Measurements from ENCODE around the gene HPCA.

HPCA gene

DNA sequence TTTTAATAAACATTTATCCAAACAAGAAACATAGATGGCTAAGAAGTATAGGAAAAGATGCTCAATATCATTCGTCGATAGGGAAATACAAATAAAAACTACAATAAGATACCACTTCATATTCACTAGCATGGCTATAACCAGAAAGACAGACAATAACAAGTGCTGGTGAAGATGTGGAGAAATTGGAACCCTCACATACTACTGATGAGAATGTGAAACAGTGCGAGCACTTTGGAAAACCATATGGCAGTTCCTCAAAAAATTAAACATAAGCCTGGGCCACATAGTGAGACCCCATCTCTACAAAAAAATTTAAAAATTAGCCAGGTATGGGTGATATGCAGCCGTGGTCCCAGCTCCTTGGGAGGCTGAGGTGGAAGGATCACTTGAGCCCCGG, 24.0 kb downstream of the HPCA start:
- Histone ChIP-seq H3K27me3 (ENCODE audit: low read depth) (peaks cover 2% of the 10 kb centered on the region), H3K36me3 (replicated peaks) (no peaks in the 10 kb centered on the region), H3K4me1 (no peaks in the 10 kb centered on the region), H3K9me3 (no peaks in the 10 kb centered on the region), H3K4me3 (no peak overlapping the region)
- in situ Hi-C loops (cut with MboI; ENCODE audit: low sequenced_read_pairs) = no loop called here
- no peak for DNase-seq (ENCODE audit: low spot score in 2 of 2)

DNA sequence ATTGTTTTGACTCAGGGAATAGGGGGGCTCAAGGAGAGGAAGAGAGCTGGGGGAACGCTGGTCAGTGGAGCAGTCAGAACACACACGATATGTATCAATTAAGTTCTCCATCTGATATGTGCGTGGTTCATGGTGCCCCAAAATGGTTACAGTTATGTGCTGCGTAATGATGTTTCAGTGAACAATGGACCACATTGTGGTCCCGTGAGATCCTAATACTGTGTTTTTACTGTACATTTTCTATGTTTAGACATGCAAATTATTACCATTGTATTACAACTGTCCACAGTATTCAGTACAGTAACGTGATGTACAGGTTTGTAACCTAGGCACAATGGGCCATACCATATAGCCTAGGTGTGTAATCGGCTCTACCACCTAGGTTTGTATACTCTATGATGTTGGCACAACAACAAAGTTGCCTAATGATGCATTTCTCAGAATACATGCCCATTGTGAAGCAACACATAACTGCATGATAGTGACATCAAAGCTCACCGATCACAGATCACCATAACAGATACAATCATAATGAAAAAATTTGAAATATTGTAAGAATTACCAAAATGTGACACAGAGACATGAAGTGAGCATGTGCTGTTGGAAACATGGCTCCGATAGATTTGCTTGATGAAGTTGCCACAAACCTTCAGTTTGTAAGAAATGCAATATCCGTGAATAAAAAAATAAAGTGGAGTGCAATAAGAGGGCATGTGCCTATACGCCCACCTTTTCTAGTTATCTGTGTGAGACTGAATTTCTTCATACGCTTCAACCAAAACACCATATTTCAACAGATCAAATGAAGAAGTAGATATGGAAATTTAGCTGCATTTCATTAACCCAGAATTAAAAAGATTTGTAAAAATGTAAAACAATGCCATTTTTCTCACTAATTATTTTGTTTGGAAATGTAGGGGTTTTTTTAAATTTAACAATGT, 29.7 kb downstream of the HPCA start:
- no peaks in the 10 kb centered on the region for H3K36me3 ChIP-seq (replicated peaks)
- no peaks in the 10 kb centered on the region for H3K9me3 ChIP-seq
- H3K4me3 ChIP-seq = no peak overlapping the region
- H3K4me1 ChIP-seq = no peaks in the 10 kb centered on the region
- in situ Hi-C loops (cut with MboI; ENCODE audit: low sequenced_read_pairs) = no loop called here
- no peak for DNase-seq (ENCODE audit: low spot score in 2 of 2)
- no peaks in the 10 kb centered on the region for H3K27me3 ChIP-seq (ENCODE audit: low read depth)

DNA sequence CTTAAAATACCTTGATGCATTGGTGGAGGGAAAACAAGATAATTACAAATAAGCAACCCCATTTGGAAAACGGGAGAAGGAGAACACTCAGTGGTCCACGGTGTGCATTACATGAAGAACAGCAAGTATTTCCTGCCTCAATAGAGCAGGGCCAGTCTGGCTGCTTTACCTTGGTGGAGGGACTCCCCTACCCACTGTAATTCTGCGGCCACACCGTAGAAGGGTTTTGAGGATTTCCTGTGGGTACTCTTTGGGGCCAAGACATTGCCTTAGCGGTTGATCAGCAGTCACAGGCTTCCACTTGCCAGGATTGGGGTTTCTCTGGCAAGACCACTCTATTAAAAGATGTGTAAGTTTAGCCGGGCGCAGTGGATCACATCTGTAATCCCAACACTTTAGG, 31.2 kb downstream of the HPCA start:
- DNase-seq (ENCODE audit: low spot score in 2 of 2) = no peak
- Histone ChIP-seq H3K27me3 (ENCODE audit: low read depth) (no peaks in the 10 kb centered on the region), H3K4me1 (no peaks in the 10 kb centered on the region), H3K9me3 (no peaks in the 10 kb centered on the region), H3K36me3 (replicated peaks) (no peaks in the 10 kb centered on the region), H3K4me3 (no peak overlapping the region)
- in situ Hi-C loops (cut with MboI; ENCODE audit: low sequenced_read_pairs) = no loop called here

DNA sequence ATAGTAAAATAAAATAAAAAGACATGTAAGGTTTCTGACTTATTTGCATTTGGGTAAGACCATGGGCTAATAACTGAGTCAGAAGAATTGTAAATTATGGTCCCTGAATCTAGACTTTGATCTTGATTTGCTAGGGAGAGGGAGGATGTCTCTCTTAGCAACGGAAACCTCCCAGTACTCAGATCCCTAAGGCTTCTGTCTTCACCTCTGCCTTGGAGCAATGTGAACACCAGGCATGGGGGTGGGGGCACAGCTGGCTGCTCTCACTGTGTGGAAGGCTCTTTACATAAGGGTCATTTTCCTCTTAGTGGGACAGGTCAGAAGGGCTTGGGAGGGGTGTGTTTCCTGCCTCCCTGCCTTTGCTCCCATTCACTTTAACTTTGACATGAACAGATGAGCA, 31.9 kb downstream of the HPCA start:
- Histone ChIP-seq H3K9me3 (no peaks in the 10 kb centered on the region), H3K36me3 (replicated peaks) (no peaks in the 10 kb centered on the region)

DNA sequence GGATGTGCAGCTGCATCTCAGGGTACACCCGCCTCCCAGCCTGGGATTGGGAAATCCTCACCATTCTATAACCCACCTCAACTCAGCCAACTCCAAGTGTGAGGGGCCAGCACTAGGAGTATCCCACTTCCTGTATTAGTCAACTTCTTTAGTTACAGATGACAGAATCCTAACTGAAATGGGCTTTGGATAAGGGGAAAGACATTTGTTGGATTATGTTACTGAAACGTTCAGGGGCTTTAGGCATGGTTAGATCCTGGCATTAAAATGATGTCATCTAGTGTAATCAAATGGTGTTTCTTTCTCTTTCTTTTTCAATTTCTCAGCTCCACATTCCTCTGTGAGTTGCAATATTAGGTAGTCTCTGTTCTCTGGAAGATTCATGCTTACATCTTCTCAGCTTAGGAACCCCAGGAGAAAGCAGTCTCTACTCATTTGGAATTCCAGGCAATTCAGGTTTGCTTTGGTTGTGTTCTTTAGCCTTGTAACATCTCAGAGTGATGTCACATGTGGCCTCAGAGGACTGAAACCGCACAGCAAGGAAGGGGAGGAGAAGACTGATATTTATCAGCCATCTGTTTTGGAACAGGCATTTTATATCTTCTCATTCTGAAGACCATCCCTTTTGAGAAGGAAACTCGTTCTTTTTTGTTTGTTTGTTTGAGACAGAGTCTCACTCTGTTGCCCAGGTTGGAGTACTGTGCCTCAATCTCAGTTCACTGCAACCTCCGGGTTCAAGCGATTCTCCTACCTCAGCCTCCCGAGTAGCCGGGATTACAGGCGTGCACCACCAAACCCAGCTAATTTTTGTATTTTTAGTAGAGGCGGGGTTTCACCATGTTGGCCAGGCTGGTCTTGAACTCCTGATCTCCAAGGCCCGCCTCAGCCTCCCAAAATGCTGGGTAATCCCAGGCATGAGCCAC, 33.8 kb downstream of the HPCA start:
- DNase-seq (ENCODE audit: low spot score in 2 of 2) = no peak
- in situ Hi-C loops (cut with MboI; ENCODE audit: low sequenced_read_pairs) = no loop called here
- H3K36me3 ChIP-seq (replicated peaks) = no peaks in the 10 kb centered on the region
- no peaks in the 10 kb centered on the region for H3K4me1 ChIP-seq
- H3K9me3 ChIP-seq = no peaks in the 10 kb centered on the region
- H3K4me3 ChIP-seq = no peak overlapping the region
- H3K27me3 ChIP-seq (ENCODE audit: low read depth) = no peaks in the 10 kb centered on the region

More for the DNA sequence above, 31.9 kb downstream of the HPCA start:
- Histone ChIP-seq H3K27me3 (ENCODE audit: low read depth) (no peaks in the 10 kb centered on the region), H3K4me1 (no peaks in the 10 kb centered on the region), H3K4me3 (no peak overlapping the region)
- no peak for DNase-seq (ENCODE audit: low spot score in 2 of 2)
- in situ Hi-C loops (cut with MboI; ENCODE audit: low sequenced_read_pairs) = no loop called here

DNA sequence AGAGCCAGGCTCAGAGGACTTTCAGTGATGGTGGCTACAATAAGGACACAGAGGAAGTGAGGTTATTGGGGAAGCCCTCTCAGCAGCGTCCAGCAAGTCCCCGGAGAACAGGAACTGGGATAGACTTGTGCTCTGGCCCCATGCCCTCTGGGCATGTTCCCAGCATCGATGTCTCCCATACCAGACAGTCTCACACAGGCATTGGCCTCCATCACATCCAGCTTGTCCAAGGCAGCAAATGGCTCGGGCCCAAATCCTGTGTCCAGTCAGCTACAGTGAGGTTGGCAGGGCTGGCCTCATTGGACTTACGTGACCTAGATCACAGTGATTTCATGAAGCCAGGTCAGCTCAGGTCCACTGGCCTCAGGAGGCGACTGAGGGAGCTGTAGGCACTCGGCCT, 34.5 kb downstream of the HPCA start:
- H3K9me3 ChIP-seq = no peaks in the 10 kb centered on the region
- no peaks in the 10 kb centered on the region for H3K36me3 ChIP-seq (replicated peaks)
- H3K27me3 ChIP-seq (ENCODE audit: low read depth) = no peaks in the 10 kb centered on the region
- no peak overlapping the region for H3K4me3 ChIP-seq
- H3K4me1 ChIP-seq = no peaks in the 10 kb centered on the region
- in situ Hi-C loops (cut with MboI; ENCODE audit: low sequenced_read_pairs) = no loop called here
- DNase-seq (ENCODE audit: low spot score in 2 of 2) = no peak

DNA sequence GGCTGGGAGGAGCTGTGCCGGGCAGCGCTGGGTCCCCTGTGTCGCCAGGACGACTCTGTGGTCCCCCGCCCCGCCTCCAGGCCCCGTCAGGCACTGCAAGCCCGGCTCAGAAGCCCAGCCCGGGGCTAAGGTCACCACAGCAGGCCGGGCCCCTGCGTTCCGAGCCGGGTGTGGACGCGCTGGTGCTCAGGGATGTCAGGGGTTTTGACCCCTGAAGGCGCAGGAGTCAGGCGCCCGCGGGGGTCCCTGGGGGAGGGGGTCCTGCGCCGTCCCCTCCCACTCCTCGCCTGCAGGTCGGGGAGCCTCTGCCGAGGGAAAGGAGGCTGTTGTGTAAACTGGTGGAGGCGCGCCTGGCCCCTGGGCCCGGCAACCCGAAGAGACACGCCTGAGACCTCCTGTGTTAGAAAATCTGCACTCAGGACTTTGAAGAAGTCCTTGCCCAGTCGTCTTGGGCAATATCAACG, 38.6 kb downstream of the HPCA start:
- DNase-seq (ENCODE audit: low spot score in 2 of 2) = peak in 1 of 2 experiments; percentile 32
- H3K4me3 ChIP-seq = no peak overlapping the region
- no peaks in the 10 kb centered on the region for H3K4me1 ChIP-seq
- no peaks in the 10 kb centered on the region for H3K9me3 ChIP-seq
- in situ Hi-C loops (cut with MboI; ENCODE audit: low sequenced_read_pairs) = no loop called here
- no peaks in the 10 kb centered on the region for H3K36me3 ChIP-seq (replicated peaks)
- no peaks in the 10 kb centered on the region for H3K27me3 ChIP-seq (ENCODE audit: low read depth)

DNA sequence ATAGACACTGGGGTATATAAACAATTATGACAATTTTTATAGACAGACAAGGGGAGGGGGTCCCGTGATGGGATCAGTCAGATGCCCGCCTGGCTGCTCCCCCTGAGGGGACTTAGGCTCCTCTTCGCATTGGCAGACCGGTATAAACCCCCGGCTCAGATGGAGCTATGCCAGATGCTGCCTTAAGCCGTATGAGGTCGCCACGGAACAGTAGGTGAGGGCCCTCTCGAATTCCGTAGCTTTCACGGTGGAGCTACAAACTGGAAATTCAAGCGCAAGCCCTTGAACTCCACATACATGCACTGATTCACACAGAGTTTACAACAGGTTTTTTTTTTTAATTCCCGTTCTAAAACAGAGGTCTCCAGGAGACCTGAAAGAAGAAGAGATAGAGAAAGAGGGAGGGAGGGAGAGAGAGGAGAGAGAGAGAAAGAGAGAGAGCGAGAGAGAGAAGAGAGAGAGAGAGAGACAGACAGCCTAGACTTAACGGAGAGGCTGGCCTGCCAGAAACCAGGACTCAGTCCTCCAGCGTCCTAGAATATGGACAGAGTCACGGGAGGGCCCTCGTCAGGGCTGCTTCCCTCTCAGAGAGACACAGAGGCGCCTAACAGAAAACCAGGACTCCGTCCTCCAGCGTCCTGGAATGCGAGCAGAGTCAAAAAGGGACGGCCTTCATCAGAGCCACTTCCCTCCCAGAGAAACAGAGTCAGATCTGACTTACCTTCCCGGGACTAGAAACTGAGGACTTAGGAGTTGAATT, 39.3 kb downstream of the HPCA start:
- no peaks in the 10 kb centered on the region for H3K27me3 ChIP-seq (ENCODE audit: low read depth)
- H3K36me3 ChIP-seq (replicated peaks) = no peaks in the 10 kb centered on the region
- no peak overlapping the region for H3K4me3 ChIP-seq
- DNase-seq (ENCODE audit: low spot score in 2 of 2) = peak in 1 of 2 experiments; percentile 33
- no peaks in the 10 kb centered on the region for H3K4me1 ChIP-seq
- in situ Hi-C loops (cut with MboI; ENCODE audit: low sequenced_read_pairs) = no loop called here
- no peaks in the 10 kb centered on the region for H3K9me3 ChIP-seq

DNA sequence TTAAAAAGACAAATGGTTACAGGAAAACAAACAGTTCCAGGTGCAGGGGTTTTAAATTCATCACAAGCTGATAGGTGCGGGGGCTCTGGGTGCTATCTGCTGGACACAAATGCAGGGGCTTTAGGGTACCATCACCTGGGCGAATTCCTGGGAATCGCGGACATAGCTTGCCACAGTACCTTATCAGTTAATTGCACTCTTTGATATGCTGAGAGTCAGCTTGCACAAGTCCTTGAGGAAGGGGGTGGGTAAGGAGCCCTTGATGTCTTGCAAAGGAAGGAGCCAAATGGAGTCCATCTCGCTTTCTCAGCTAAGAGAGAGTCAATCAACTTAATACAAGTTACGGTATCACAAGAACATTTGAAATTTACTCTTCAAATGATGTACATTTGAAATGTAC, 40.3 kb downstream of the HPCA start:
- Histone ChIP-seq H3K9me3 (no peaks in the 10 kb centered on the region), H3K4me3 (no peak overlapping the region), H3K36me3 (replicated peaks) (no peaks in the 10 kb centered on the region), H3K4me1 (no peaks in the 10 kb centered on the region), H3K27me3 (ENCODE audit: low read depth) (no peaks in the 10 kb centered on the region)
- DNase-seq (ENCODE audit: low spot score in 2 of 2) = no peak
- in situ Hi-C loops (cut with MboI; ENCODE audit: low sequenced_read_pairs) = no loop called here

DNA sequence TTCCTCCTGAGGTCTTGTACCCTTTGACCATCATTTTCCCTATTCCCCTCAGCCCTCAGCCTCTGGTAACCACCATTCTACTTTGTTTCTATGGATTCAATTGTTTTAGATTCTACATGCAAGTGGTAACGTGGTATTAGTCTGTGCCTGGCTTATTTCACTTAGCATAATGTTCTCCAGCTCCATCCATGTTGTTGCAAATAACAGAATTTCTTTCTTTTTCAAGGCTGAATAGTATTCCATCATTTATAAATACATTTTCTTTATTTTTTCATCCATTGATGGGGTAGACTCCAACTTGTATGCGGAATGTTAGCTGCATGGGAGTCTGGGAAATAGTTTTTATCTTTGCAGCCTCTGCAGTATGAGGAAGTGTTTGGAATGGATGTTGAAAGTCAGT, 41.1 kb downstream of the HPCA start:
- DNase-seq (ENCODE audit: low spot score in 2 of 2) = no peak
- H3K4me1 ChIP-seq = no peaks in the 10 kb centered on the region
- H3K4me3 ChIP-seq = no peak overlapping the region
- no peaks in the 10 kb centered on the region for H3K36me3 ChIP-seq (replicated peaks)
- no peaks in the 10 kb centered on the region for H3K27me3 ChIP-seq (ENCODE audit: low read depth)
- no peaks in the 10 kb centered on the region for H3K9me3 ChIP-seq
- in situ Hi-C loops (cut with MboI; ENCODE audit: low sequenced_read_pairs) = no loop called here

DNA sequence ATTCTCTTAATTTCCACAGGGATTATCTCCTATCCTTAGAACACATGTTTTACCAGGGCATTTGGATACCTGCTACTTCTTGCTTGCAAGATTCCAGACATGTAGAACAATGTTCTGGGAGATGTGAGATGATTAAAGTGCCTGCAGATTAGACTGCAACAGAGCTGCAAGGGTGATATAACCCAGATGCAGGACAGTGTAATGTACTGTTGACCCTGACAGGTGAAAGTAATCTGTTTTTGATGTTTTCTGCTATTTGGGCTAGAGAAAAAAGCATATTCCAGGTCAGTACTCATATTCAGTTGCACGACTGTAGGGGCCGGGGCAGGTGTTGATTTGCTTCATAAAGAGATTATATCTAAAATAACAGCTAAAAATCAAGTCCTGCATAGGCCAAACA, 42.0 kb downstream of the HPCA start:
- Histone ChIP-seq H3K4me3 (no peak overlapping the region), H3K36me3 (replicated peaks) (no peaks in the 10 kb centered on the region), H3K9me3 (no peaks in the 10 kb centered on the region), H3K27me3 (ENCODE audit: low read depth) (no peaks in the 10 kb centered on the region), H3K4me1 (no peaks in the 10 kb centered on the region)
- no peak for DNase-seq (ENCODE audit: low spot score in 2 of 2)
- in situ Hi-C loops (cut with MboI; ENCODE audit: low sequenced_read_pairs) = no loop called here

DNA sequence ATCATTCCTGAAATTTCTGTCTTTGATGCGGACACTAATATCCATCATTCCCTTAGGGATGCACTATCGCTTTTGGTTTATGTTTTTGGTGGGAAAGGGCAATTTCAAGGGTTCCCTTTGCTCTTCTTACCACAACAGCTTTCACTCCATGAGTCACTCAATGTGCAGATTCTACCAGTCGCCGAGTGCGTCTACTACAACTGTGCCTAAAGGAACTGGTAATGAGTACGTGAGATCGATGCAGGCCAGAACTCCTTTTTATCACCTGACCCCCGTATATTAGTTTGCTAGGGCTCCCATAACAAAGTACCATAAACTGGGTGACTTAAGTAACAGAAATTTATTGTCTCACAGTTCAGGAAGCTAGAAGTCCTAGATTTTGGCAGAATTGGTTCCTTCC, 42.4 kb downstream of the HPCA start:
- in situ Hi-C loops (cut with MboI; ENCODE audit: low sequenced_read_pairs) = no loop called here
- Histone ChIP-seq H3K4me3 (no peak overlapping the region), H3K4me1 (peaks cover 3% of the 10 kb centered on the region), H3K27me3 (ENCODE audit: low read depth) (no peaks in the 10 kb centered on the region), H3K9me3 (no peaks in the 10 kb centered on the region), H3K36me3 (replicated peaks) (no peaks in the 10 kb centered on the region)
- no peak for DNase-seq (ENCODE audit: low spot score in 2 of 2)

DNA sequence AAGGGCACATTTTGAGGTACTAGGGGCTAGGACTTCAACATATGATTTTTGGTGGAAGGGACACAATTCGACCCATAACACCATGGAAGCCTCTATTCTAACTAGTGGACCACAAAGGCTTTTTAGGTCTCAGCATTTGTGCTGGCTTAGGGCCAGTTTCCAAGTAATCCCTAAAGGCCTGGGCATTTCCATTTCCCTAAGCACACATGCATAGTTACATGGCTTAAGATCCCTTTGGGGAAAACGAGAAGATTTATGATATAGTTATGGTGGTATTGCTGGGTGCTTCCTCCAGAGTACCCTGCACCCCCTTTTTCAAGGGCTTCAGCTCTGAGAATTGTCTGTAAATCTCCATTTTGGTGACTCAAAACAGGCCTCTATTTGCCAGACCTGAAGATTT, 43.1 kb downstream of the HPCA start:
- peak in 1 of 2 experiments; percentile 25 for DNase-seq (ENCODE audit: low spot score in 2 of 2)
- no peak overlapping the region for H3K4me3 ChIP-seq
- in situ Hi-C loops (cut with MboI; ENCODE audit: low sequenced_read_pairs) = no loop called here
- no peaks in the 10 kb centered on the region for H3K27me3 ChIP-seq (ENCODE audit: low read depth)
- H3K9me3 ChIP-seq = no peaks in the 10 kb centered on the region
- no peaks in the 10 kb centered on the region for H3K36me3 ChIP-seq (replicated peaks)
- H3K4me1 ChIP-seq = peaks cover 9% of the 10 kb centered on the region
